ENCODE data around the gene FAM117A.

Gene FAM117A

DNA sequence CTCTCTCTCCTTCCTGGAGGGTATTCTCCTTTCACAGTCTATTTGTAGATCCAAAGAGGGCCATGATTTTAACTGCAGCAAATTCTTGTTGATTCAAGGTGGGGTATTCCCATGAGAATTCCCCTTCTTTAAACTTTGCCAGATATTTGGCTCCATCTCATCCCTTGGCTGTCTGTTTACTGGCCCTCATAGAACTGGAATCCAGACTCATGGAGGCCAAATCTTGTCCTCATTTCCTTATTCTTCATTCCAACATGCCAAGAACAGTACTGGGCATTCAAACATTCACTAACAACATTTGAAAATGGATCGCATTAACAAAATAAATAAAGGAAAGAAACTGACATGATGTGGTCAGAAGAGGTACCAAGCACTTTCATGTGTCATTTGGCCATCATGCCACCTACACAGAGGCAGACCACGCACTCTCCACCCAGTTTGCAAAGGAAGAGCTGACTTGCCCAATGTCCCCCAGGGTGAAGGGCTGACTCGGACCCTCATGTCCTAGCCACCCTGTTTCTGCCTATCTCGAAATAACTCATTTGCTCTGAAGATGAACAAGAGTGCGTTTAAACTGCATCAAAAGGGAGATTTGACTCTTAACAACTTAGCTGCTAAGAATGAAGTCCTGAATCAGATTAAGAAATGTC lies 33.0 kb downstream of the FAM117A start:
- no peak for DNase-seq (ENCODE audit: low read depth)
- TF ChIP-seq MYC (IDR thresholded peaks at IDR 0.05; ENCODE audit: low read depth, low read length) (no peak), CTCF (IDR thresholded peaks at IDR 0.05; ENCODE audit: low read depth, low read length) (no peak), POLR2A (IDR thresholded peaks at IDR 0.05; ENCODE audit: extremely low read depth, insufficient read length) (no peak), MAX (IDR thresholded peaks at IDR 0.05; ENCODE audit: low read depth, low read length) (no peak)
- H3K4me3 ChIP-seq (ENCODE audit: low read depth, low read length), result no peak overlapping the region

- DNase-seq (ENCODE audit: low read depth), result no peak
- H3K4me3 ChIP-seq (ENCODE audit: low read depth, low read length), result no peak overlapping the region
- TF ChIP-seq MYC (IDR thresholded peaks at IDR 0.05; ENCODE audit: low read depth, low read length) (no peak), POLR2A (IDR thresholded peaks at IDR 0.05; ENCODE audit: extremely low read depth, insufficient read length) (no peak), CTCF (IDR thresholded peaks at IDR 0.05; ENCODE audit: low read depth, low read length) (no peak), MAX (IDR thresholded peaks at IDR 0.05; ENCODE audit: low read depth, low read length) (no peak)
Observed at GRCh38 chr17:49730078-49730784, 33.7 kb downstream of the FAM117A start.

GRCh38 chr17:49729069-49729468 lies 34.9 kb downstream of the FAM117A start:
- TF ChIP-seq MAX (IDR thresholded peaks at IDR 0.05; ENCODE audit: low read depth, low read length), result no peak
- no peak for TF ChIP-seq MYC (IDR thresholded peaks at IDR 0.05; ENCODE audit: low read depth, low read length)
- TF ChIP-seq CTCF (IDR thresholded peaks at IDR 0.05; ENCODE audit: low read depth, low read length), result no peak
- TF ChIP-seq POLR2A (IDR thresholded peaks at IDR 0.05; ENCODE audit: extremely low read depth, insufficient read length), result no peak
- DNase-seq (ENCODE audit: low read depth), result no peak
- no peak overlapping the region for H3K4me3 ChIP-seq (ENCODE audit: low read depth, low read length)

DNA sequence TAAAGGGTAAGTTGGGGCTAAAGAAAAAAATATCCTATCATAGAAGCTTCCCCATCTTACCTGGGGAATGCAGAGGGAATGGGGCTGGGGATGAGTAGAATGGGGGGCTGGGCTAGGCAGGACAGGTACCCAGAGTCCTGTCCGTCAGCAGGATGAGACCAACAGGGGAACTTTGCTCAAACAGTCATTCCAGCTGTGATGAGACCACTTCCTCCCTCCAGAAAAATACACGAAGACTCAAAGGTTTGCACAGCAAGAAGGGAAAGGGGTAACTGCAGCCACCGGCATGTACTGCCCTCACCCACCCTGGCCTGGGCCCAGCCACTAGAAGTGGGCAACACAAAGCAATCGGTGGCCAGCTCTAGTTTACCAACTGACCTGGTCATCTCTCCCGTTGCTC lies 35.5 kb downstream of the FAM117A start:
- DNase-seq (ENCODE audit: low read depth), result no peak
- no peak for TF ChIP-seq MAX (IDR thresholded peaks at IDR 0.05; ENCODE audit: low read depth, low read length)
- no peak for TF ChIP-seq POLR2A (IDR thresholded peaks at IDR 0.05; ENCODE audit: extremely low read depth, insufficient read length)
- TF ChIP-seq MYC (IDR thresholded peaks at IDR 0.05; ENCODE audit: low read depth, low read length), result no peak
- no peak for TF ChIP-seq CTCF (IDR thresholded peaks at IDR 0.05; ENCODE audit: low read depth, low read length)
- H3K4me3 ChIP-seq (ENCODE audit: low read depth, low read length), result no peak overlapping the region

DNA sequence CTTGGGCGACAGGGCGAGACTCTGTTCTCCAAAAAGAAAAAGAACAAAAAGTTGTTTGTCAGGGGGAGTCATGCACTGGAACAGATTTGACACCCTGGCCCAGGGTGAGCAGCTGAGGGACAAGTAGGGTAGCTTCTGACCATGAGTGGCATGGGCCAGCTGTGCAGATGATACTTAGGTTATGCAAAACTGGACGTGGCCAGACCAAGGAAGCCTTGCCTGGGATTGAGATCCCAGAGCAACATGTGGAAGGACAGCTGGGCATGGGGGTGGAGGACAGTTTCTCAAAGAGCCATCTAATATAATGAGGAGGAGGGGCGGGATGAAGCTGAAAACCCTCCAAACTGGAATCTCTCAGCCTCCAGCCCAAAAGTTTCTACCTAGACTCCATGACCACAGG lies 36.6 kb downstream of the FAM117A start:
- no peak overlapping the region for H3K4me3 ChIP-seq (ENCODE audit: low read depth, low read length)
- DNase-seq (ENCODE audit: low read depth), result no peak
- no peak for TF ChIP-seq CTCF (IDR thresholded peaks at IDR 0.05; ENCODE audit: low read depth, low read length)
- TF ChIP-seq MYC (IDR thresholded peaks at IDR 0.05; ENCODE audit: low read depth, low read length), result no peak
- TF ChIP-seq POLR2A (IDR thresholded peaks at IDR 0.05; ENCODE audit: extremely low read depth, insufficient read length), result no peak
- TF ChIP-seq MAX (IDR thresholded peaks at IDR 0.05; ENCODE audit: low read depth, low read length), result no peak
